Erythroblast (primary cell): ENCODE measurements around the gene DTX4.

Experiments used
- GATA1 ChIP-seq: IDR thresholded peaks from 2 replicates; pipeline ENCODE4 v1.6.1; 2011; ENCODE audit warnings: low read depth, mild to moderate bottlenecking, control low read depth, low read length, moderate library complexity
- POLR2A ChIP-seq: IDR thresholded peaks from 2 replicates; pipeline ENCODE4 v1.6.1; 2011; ENCODE audit warnings: mild to moderate bottlenecking, low read length

GRCh38 chr11:59197991-59198390 is 26.1 kb downstream of the DTX4 start:
- TF ChIP-seq POLR2A (no peak), GATA1 (no peak)
